ENCODE measurements around the gene KIDINS220. TPM values are rescaled to one million over a fixed set of nuclear protein-coding genes. Genes with fewer than 3 reads are reported as not detected.

Gene KIDINS220
- total and polyA plus RNA-seq, 2 of the 13 experiments (the other 11 are each of a cell fraction or from before 2014, with no cell fraction given) = 25.2 to 32.3 TPM

DNA sequence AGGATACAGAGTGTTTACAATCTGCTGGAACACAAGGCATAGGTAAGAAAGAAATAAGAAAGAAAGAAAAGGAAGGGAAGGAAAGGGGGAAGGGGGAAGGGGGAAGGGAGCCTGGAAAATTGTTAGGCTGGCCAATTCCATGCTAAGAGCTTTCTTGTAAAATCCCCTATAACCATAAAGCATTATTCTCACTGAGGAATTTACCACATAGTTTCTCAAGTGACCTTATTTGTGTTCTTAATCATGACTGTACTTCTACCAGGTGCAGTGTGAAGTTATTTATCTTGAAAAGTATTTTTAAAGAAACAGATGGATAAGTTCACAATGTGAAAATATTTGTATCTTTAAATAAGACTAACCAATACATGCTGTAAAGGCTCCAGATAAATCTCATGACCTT, 39.2 kb upstream of the KIDINS220 start:
- in situ Hi-C loops (cut with HindIII; ENCODE audit: extremely low pct_ligation_motif_present, low pct_unique_long_range_greater_than_20kb) (loop anchor here (5.0 to 10.0 kb wide), 2 partner anchors 108 to 261 kb away; no protein-coding TSS in a partner anchor), intact Hi-C loops (cut with micrococcal nuclease; ENCODE audit: unreplicated experiment) (no loop called here)
- H3K9me3 ChIP-seq (ENCODE audit: low read length) = no peaks in the 10 kb centered on the region
- DNase-seq (ENCODE audit: low spot score) = no peak
- no peak overlapping the region for H3K27ac ChIP-seq (ENCODE audit: extremely low read length, insufficient read depth, low read length)
- TF ChIP-seq HNRNPK (IDR thresholded peaks at IDR 0.05; ENCODE audit: low read depth, low read length, poor library complexity, severe bottlenecking) (peak; percentile 20), IRF1 (CRISPR knock-in tag; IDR thresholded peaks at IDR 0.05; ENCODE audit: low read depth) (no peak), SIX4 (CRISPR knock-in tag; IDR thresholded peaks at IDR 0.05) (no peak), ATF7-NPFF (CRISPR knock-in tag; IDR thresholded peaks at IDR 0.05; ENCODE audit: low read depth) (no peak), ZNF256 (CRISPR knock-in tag; conservative IDR thresholded peaks at IDR 0.05) (no peak)
- POLR2A ChIA-PET = no interaction called here
- no peak overlapping the region for H3K4me2 ChIP-seq (ENCODE audit: low read depth, low read length)
- no peak overlapping the region for H3K9ac ChIP-seq (ENCODE audit: insufficient read depth, low read depth, low read length)
- H3K4me1 ChIP-seq (ENCODE audit: insufficient read depth, low read length) = no peaks in the 10 kb centered on the region
- H3K36me3 ChIP-seq (replicated peaks in 1 of 2; ENCODE audit: control insufficient read depth in 1 of 2, insufficient read depth in 2 of 2, low read length in 2 of 2) = no peaks in the 10 kb centered on the region
- no peaks in the 10 kb centered on the region for H3K79me2 ChIP-seq (ENCODE audit: insufficient read depth, low read length)
- FAIRE-seq = no peak
- H4K20me1 ChIP-seq (ENCODE audit: insufficient read depth, low read length) = no peaks in the 10 kb centered on the region
- CTCF ChIA-PET (ENCODE audit: low intra/inter-chr PET ratio, low total read pairs) = no interaction called here
- no peak for ATAC-seq
- H2AFZ ChIP-seq (ENCODE audit: low read length) = no peak overlapping the region
- H3K27me3 ChIP-seq (ENCODE audit: control insufficient read depth in 1 of 2, insufficient read depth in 2 of 2, low read length in 2 of 2) = peaks cover 1 to 15% of the 10 kb centered on the region in 2 experiments; a peak in 1 of 5 replicates
- no TSS peak for BruUV-seq (replicated peaks)
- H3K4me3 ChIP-seq (replicated peaks in 1 of 3; ENCODE audit: insufficient read depth in 1 of 3, low read depth in 2 of 3, low read length in 3 of 3) = no peak overlapping the region

DNA sequence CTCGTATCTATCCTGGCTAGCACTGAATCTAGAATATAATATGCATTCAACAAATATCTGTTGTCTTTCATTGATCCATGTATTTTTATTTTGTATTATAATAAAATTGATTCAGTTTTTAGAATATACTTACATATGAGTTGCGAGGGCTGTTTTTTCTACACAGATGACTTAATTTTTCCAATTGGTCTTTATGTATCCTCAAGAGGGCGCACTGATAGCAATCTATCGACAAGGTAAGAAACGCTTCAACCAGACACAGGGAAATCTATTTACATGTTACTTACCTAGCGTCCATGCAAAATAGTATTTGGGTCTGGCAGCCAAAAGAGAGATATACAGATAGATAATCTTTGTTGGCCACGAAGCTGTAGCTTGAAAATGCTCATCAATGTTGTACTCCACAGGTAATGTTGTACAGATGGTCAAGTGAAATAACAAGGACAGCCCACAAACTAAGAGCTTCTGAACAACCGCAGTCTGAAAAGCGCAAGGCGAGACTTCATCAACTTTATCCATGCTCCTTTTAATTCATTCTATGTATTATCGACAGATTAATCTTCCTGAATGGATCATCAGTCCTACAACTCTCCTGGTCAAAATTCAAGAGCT, 35.5 kb upstream of the KIDINS220 start:
- Histone ChIP-seq H3K9ac (ENCODE audit: insufficient read depth, low read depth, low read length) (no peak overlapping the region), H4K20me1 (ENCODE audit: insufficient read depth, low read length) (no peaks in the 10 kb centered on the region), H3K27me3 (ENCODE audit: control insufficient read depth in 1 of 2, insufficient read depth in 2 of 2, low read length in 2 of 2) (peaks cover 1 to 4% of the 10 kb centered on the region in 2 experiments; a peak in 1 of 5 replicates), H3K79me2 (ENCODE audit: insufficient read depth, low read length) (no peaks in the 10 kb centered on the region), H3K9me3 (ENCODE audit: low read length) (no peaks in the 10 kb centered on the region), H3K36me3 (replicated peaks in 1 of 2; ENCODE audit: control insufficient read depth in 1 of 2, insufficient read depth in 2 of 2, low read length in 2 of 2) (no peaks in the 10 kb centered on the region), H3K27ac (ENCODE audit: extremely low read length, insufficient read depth, low read length) (no peak overlapping the region), H3K4me1 (ENCODE audit: insufficient read depth, low read length) (no peaks in the 10 kb centered on the region), H3K4me2 (ENCODE audit: low read depth, low read length) (no peak overlapping the region), H3K4me3 (replicated peaks in 1 of 3; ENCODE audit: insufficient read depth in 1 of 3, low read depth in 2 of 3, low read length in 3 of 3) (no peak overlapping the region), H2AFZ (ENCODE audit: low read length) (no peak overlapping the region)
- ChIA-PET POLR2A (no interaction called here), CTCF (ENCODE audit: low intra/inter-chr PET ratio, low total read pairs) (interaction anchor here (0.8 to 1.6 kb wide), 3 partner anchors 31 to 266 kb away, joined by 3 to 7 read pairs (median 3); no protein-coding TSS in a partner anchor)
- no TSS peak for BruUV-seq (replicated peaks)
- ATAC-seq (peak; percentile 56), DNase-seq (ENCODE audit: low spot score) (peak; percentile 61), FAIRE-seq (peak; percentile 53)
- in situ Hi-C loops (cut with HindIII; ENCODE audit: extremely low pct_ligation_motif_present, low pct_unique_long_range_greater_than_20kb) = loop anchor here (10.0 kb wide), 1 partner anchor 112 kb away; no protein-coding TSS in a partner anchor
- intact Hi-C loops (cut with micrococcal nuclease; ENCODE audit: unreplicated experiment) = loop anchor here (1.0 kb wide), 3 partner anchors 31 to 266 kb away; no protein-coding TSS in a partner anchor
- WGBS (ENCODE audit: low lambda C conversion rate) = 28% methylated on average over 11 of the region's 11 CpGs
- TF ChIP-seq, protein P1, sequence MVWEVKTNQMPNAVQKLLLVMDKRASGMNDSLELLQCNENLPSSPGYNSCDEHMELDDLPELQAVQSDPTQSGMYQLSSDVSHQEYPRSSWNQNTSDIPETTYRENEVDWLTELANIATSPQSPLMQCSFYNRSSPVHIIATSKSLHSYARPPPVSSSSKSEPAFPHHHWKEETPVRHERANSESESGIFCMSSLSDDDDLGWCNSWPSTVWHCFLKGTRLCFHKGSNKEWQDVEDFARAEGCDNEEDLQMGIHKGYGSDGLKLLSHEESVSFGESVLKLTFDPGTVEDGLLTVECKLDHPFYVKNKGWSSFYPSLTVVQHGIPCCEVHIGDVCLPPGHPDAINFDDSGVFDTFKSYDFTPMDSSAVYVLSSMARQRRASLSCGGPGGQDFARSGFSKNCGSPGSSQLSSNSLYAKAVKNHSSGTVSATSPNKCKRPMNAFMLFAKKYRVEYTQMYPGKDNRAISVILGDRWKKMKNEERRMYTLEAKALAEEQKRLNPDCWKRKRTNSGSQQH (CRISPR knock-in tag; IDR thresholded peaks at IDR 0.05; ENCODE audit: low read depth) = no peak
- TF ChIP-seq FOXJ3 (CRISPR knock-in tag; IDR thresholded peaks at IDR 0.05; ENCODE audit: borderline replicate concordance) (no peak), XRCC5 (optimal IDR thresholded peaks at IDR 0.05; ENCODE audit: low read length) (no peak), ARID3A (IDR thresholded peaks at IDR 0.05; ENCODE audit: low read depth, low read length) (0 out of 2 replicates have a peak, but pooled peaks have one; percentile 47), SMC3 (IDR thresholded peaks at IDR 0.05; ENCODE audit: low read length) (peak; percentile 49), MAF1 (CRISPR knock-in tag; IDR thresholded peaks at IDR 0.05; ENCODE audit: borderline replicate concordance) (no peak)
- TF ChIP-seq, protein P2, sequence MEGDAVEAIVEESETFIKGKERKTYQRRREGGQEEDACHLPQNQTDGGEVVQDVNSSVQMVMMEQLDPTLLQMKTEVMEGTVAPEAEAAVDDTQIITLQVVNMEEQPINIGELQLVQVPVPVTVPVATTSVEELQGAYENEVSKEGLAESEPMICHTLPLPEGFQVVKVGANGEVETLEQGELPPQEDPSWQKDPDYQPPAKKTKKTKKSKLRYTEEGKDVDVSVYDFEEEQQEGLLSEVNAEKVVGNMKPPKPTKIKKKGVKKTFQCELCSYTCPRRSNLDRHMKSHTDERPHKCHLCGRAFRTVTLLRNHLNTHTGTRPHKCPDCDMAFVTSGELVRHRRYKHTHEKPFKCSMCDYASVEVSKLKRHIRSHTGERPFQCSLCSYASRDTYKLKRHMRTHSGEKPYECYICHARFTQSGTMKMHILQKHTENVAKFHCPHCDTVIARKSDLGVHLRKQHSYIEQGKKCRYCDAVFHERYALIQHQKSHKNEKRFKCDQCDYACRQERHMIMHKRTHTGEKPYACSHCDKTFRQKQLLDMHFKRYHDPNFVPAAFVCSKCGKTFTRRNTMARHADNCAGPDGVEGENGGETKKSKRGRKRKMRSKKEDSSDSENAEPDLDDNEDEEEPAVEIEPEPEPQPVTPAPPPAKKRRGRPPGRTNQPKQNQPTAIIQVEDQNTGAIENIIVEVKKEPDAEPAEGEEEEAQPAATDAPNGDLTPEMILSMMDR (CRISPR knock-in tag; IDR thresholded peaks at IDR 0.05) = peak; percentile 69

All from HepG2 (cell line).